Stimulated activated naive CD8-positive, alpha-beta T cell treated with anti-CD3 and anti-CD28 coated beads, Interleukin-15, Interleukin-2, amounts not matched to agents 100 ng/mL and 50 ng/mL, for 24 hours (primary cell): Measurements from ENCODE around the gene TMEM163.
"Not testable (repeated sequence)": the region's sequence is repeated elsewhere in the genome, so short reads cannot be mapped to it uniquely, and the experiment has no call there.

Experiments
- H3K27ac Mint-ChIP-seq: one replicate; pipeline ENCODE4 v1.8.0; 2021; ENCODE audit warnings: mild to moderate bottlenecking, mixed read lengths
- H3K27me3 Mint-ChIP-seq: one replicate; pipeline ENCODE4 v1.8.0; 2021; ENCODE audit warnings: mixed read lengths
- H3K36me3 Mint-ChIP-seq: one replicate; pipeline ENCODE4 v1.8.0; 2021; ENCODE audit warnings: low read depth, mixed read lengths
- H3K4me1 Mint-ChIP-seq: one replicate; pipeline ENCODE4 v1.8.0; 2021; ENCODE audit warnings: low read depth, mixed read lengths
- H3K4me3 Mint-ChIP-seq: one replicate; pipeline ENCODE4 v1.8.0; 2021; ENCODE audit warnings: mild to moderate bottlenecking, mixed read lengths
- H3K9me3 Mint-ChIP-seq: one replicate; pipeline ENCODE4 v1.8.0; 2021; ENCODE audit warnings: mixed read lengths

TMEM163 gene

DNA sequence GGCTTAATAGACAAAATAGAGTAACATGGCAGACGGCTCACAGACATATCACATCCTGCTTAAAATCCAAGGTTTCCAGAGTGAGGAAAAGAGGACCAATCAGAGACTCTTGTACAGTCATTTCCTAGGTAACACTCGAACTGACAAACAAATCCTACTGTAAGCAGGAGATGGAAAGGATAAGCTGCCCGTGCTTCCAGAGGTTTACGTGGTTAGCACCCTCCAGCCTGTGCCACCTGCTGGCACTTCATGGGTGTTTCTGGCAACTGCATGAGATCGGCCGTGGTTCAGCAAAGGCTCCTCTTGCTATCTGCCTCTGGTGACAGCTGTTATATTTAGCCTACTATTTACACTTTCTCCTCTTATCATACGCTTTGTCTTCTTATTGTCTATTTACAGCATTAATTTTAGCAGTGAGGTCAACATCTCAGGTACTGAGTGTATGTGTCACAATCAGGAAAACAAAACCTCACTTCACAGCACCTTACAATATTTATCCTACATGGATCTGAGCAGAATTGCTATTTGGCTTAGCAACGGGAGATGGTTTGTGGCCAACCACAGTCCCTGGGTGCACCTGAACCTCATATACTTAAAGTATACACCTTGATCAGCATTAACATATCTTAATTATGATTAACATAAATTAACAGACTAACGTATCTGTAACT lies 226.9 kb downstream of the TMEM163 start:
- H3K27me3 Mint-ChIP-seq, result peaks cover 3% of the 10 kb centered on the region
- no peaks in the 10 kb centered on the region for H3K4me1 Mint-ChIP-seq
- H3K9me3 Mint-ChIP-seq, result no peaks in the 10 kb centered on the region
- H3K27ac Mint-ChIP-seq, result no peak overlapping the region
- no peaks in the 10 kb centered on the region for H3K36me3 Mint-ChIP-seq
- H3K4me3 Mint-ChIP-seq, result no peak overlapping the region

DNA sequence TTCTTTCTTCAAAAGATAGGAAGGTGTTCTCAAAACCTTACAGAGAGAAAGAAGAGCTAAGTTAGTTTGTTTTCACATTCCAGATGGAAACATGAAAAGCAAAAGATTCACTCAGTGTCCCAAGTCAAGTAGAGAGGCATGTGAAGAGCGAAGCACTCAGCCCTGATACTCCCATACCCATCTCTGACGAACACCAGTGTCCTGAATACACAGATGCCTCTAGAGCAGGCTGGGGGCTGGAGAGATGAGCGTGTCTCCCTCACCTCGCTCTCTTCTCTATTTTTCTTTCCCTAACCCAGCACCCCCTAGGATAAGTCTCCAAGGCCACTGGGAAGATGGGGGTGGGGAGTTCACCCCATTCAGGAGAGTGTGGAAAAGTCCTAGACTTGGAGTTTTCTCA lies 227.8 kb downstream of the TMEM163 start:
- H3K4me1 Mint-ChIP-seq, result no peaks in the 10 kb centered on the region
- peaks cover 3% of the 10 kb centered on the region for H3K27me3 Mint-ChIP-seq
- H3K36me3 Mint-ChIP-seq, result no peaks in the 10 kb centered on the region
- H3K27ac Mint-ChIP-seq, result no peak overlapping the region
- no peak overlapping the region for H3K4me3 Mint-ChIP-seq
- H3K9me3 Mint-ChIP-seq, result no peaks in the 10 kb centered on the region

DNA sequence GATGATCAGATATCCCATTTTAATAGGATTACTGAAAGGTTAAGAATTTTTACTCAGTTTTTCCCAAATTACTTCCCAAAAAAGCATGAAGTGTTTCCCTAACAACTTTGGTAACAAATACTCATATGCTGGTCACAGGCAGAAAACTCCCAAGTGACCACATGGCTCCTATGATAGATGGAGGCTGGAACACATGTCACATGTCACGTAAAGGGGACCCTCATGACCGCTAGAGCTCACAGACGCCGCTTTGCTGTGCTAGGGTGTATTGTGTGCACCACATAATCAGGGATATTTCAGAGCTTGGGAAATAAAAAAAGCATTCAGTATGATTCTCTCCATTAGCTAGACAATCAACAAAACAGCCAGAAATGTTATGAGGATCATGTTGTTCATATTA lies 228.2 kb downstream of the TMEM163 start:
- peaks cover 3% of the 10 kb centered on the region for H3K27me3 Mint-ChIP-seq
- H3K4me1 Mint-ChIP-seq, result no peaks in the 10 kb centered on the region
- no peak overlapping the region for H3K27ac Mint-ChIP-seq
- no peaks in the 10 kb centered on the region for H3K36me3 Mint-ChIP-seq
- H3K4me3 Mint-ChIP-seq, result no peak overlapping the region
- no peaks in the 10 kb centered on the region for H3K9me3 Mint-ChIP-seq

DNA sequence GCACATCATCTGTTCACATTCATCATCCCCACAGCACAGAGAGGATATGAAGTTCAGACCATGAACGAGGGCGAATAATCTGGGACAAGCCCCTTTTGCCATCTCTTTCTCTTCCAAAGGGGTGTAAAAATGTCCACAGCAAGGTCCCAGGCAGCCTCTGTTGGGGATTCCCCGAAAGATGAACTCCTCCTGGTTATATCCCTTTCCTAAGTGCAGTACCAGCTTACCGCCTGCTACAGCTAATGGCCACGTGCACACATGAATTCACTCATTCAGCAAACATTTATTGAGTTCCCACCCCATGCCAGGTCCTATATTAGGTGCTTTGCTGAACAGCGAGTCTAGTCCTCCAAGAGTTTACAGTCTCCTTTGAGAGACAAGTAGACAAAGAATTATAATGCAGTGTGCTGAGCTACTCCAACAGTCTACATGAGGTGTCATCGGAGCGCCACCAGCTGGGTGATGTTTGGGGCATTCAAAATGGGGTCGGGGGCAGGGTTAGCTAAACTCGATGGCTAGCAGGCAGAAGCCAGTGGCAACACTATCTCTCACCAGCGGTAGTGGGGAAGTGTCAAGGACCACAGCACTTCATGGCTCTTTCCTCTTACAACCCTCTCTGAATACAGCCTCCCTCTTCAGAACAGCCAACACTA lies 228.9 kb downstream of the TMEM163 start:
- Mint-ChIP-seq H3K4me1 (no peaks in the 10 kb centered on the region), H3K36me3 (no peaks in the 10 kb centered on the region), H3K27me3 (peaks cover 3% of the 10 kb centered on the region), H3K9me3 (no peaks in the 10 kb centered on the region), H3K4me3 (no peak overlapping the region), H3K27ac (no peak overlapping the region)

DNA sequence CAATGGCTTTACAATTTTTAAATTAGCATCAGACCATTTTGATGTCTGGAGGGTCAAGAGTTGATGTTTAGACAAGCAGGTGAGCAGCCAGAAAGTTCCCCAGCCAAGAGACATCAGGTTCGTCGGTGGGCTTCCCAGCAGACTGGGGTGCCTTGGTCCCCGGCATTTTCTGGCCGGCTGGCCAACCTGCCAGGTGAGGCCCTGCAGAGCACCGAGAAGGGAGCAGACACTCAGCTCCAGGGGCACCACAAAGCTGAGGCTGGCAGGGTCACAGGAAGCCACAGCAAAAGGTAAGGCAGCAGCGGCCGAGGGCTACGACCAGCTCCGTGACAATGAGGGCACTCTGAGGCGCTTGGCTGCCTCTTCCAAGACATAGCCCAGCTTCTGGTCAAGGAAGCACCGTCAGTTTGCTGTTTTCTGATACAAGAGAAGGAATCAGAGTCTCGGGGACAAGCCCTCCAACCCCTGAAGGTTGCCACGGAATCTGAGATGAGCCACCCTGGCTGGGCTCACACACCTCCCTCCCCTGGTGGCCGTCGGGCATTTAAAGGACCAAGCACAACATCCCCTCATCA lies 235.9 kb downstream of the TMEM163 start:
- H3K9me3 Mint-ChIP-seq, result no peaks in the 10 kb centered on the region
- H3K27me3 Mint-ChIP-seq, result peaks cover 3% of the 10 kb centered on the region
- H3K4me1 Mint-ChIP-seq, result no peaks in the 10 kb centered on the region
- H3K4me3 Mint-ChIP-seq, result no peak overlapping the region
- no peaks in the 10 kb centered on the region for H3K36me3 Mint-ChIP-seq
- no peak overlapping the region for H3K27ac Mint-ChIP-seq

DNA sequence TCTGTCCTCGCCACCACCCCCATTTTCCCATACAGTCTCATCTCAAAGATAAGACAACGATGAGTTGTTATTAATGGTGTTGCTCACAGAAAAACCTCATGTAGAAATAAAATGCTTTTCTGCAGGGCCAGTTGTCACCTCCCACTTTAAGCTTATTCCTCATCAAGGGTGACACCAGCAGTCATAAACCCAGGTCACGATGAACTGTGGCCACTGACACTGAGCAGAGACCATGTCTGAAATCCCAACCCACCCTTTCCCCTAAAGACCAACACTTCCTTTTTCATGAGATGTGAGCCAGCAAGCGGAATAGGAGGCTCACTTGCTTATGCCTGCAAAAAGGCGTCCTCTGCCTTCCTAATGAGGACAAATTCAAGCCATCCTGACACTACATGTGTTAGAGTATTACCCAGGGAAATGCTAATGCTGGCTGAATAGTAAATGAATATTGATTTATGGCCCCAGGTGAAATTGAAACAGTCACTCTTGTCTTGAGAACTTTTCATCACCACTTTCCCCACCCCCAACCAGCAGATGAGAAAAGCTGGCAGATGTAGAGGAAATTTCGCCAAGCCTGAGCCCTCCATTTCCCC lies 236.6 kb downstream of the TMEM163 start:
- no peaks in the 10 kb centered on the region for H3K9me3 Mint-ChIP-seq
- H3K27me3 Mint-ChIP-seq, result peaks cover 3% of the 10 kb centered on the region
- no peak overlapping the region for H3K4me3 Mint-ChIP-seq
- H3K36me3 Mint-ChIP-seq, result no peaks in the 10 kb centered on the region
- no peaks in the 10 kb centered on the region for H3K4me1 Mint-ChIP-seq
- no peak overlapping the region for H3K27ac Mint-ChIP-seq

DNA sequence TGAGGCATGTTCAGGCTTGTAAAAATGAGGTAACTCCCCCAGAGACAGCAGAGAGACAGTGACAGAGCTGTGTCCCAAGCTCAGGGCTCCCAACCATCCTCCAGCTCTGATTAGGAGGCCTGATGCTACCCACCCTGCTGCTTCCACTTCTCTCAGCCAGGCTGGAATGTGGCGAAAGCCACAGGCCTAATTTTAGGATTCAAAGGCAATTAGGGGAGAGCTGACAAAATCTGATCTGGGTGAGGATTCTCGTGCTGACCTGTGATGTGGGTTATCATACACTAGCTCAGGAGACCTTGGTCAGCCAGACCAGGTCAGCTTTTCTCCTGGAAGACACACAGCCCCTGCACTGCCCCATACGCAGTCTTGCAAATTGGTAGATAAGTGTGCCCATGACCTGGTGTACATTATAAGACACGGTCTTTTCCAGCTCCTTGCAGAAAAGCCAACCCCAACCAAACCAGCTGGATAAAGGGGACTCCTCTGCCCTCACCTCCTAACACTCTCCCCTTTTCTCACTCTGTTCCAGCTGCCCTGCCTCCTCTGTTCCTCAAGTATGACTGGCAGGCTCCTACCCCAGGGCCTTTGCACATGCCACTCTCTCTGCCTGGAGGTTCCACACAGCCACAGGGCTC lies 239.0 kb downstream of the TMEM163 start:
- H3K9me3 Mint-ChIP-seq, result no peaks in the 10 kb centered on the region
- no peak overlapping the region for H3K27ac Mint-ChIP-seq
- H3K4me3 Mint-ChIP-seq, result no peak overlapping the region
- H3K36me3 Mint-ChIP-seq, result no peaks in the 10 kb centered on the region
- peaks cover 3% of the 10 kb centered on the region for H3K27me3 Mint-ChIP-seq
- no peaks in the 10 kb centered on the region for H3K4me1 Mint-ChIP-seq

DNA sequence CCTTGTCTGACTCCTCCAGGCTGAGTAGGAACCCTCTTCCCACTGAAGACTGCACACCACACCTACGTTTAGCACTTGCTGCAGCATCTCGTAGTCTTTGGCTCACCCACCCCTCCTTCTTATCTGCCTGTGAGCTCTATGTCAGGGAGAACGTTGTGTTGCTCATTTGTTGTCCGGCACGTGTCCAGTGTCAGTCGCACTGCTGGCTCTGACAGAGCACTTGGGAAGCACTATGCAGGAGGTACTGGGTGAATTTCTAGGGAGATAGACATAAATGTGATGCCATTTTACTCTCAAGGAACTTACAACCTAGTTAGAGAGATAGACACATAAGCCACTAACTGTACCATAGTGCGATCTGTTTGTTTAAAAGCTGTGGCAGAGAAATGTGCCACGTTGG lies 241.8 kb downstream of the TMEM163 start:
- not testable (repeated sequence) for H3K9me3 Mint-ChIP-seq, H3K36me3 Mint-ChIP-seq, H3K4me1 Mint-ChIP-seq, H3K4me3 Mint-ChIP-seq, H3K27ac Mint-ChIP-seq, H3K27me3 Mint-ChIP-seq

DNA sequence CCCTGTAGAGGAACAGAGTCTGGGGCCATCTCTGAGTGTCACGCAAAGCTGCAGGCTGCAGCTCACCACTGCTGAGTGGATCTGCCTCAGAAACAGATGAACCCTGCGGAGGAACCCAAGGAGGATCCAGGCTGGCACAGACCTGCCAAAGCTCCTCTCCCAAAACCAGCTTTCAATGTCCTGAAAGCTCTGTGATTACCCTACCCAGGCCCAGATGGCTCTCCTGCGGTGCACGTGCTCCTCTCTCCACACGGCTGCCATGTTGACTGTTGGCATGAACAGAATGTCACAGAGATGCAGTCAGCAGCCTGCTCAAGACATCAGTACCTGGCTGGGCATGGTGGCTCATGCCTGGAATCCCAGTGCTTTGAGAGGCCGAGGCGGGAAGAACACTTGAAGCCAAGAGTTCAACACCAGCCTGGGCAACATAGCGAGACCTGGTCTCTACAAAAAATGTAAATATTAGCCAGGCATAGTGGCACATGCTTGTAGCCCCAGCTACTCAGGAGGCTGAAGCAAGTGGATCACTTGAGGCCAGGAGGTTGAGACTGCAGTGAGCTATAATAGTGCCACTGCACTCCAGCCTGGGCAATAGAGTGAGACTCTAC lies 248.1 kb downstream of the TMEM163 start:
- Mint-ChIP-seq H3K36me3 (no peaks in the 10 kb centered on the region), H3K4me1 (peaks cover 22% of the 10 kb centered on the region), H3K27me3 (no peaks in the 10 kb centered on the region), H3K9me3 (peaks cover 7% of the 10 kb centered on the region), H3K27ac (no peak overlapping the region), H3K4me3 (no peak overlapping the region)

DNA sequence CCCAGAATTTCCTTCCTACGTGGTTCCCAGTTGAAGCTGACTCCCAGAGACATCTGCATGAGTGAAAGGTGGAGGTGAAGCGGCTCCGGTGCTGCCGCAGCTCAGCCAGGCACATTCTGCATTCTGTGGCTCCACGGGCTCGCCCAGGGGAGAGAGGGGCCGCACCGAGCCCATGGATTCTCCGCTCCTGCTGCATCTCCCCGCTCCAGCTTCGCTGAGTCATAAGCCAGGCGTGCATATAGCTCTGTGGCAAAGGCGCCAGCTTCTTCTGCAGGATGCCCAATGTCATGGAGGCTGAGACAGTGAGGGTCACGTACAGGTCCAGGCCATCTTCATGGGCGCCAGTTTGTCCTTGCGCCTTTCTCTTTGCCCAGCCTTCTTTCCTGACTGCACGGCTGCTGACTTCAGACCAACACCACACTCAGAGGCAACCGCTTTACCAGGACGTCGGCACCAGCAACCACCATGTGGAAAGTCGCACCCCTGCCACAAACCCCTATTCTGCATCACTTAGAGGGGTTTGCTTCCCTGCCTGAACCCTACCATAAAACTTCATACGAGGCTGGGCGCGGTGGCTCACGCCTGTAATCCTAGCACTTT lies 249.2 kb downstream of the TMEM163 start:
- no peak overlapping the region for H3K4me3 Mint-ChIP-seq
- H3K27ac Mint-ChIP-seq, result no peak overlapping the region
- no peaks in the 10 kb centered on the region for H3K36me3 Mint-ChIP-seq
- no peaks in the 10 kb centered on the region for H3K27me3 Mint-ChIP-seq
- peaks cover 22% of the 10 kb centered on the region for H3K4me1 Mint-ChIP-seq
- H3K9me3 Mint-ChIP-seq, result peaks cover 7% of the 10 kb centered on the region

DNA sequence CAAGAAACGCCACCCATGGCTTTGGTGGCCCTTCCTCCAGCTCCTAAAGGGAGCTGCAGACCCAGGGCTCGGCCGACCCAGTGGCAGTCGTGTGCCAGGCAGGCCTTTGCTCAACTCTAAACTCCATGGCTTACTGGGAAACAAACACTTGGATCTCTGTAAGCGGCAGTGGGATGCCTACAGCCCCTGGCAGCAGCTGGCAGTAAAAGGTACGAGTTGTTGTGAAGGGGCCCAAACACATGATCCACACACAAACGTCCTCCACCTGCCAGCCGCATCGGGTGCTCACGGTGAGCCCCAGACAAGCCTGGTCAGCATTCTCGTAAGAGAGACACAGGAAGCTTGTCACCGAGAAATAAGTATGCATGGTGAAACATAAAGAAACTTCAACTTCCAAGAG lies 250.0 kb downstream of the TMEM163 start:
- Mint-ChIP-seq H3K9me3 (peaks cover 7% of the 10 kb centered on the region), H3K4me3 (no peak overlapping the region), H3K36me3 (no peaks in the 10 kb centered on the region), H3K27me3 (no peaks in the 10 kb centered on the region), H3K27ac (no peak overlapping the region), H3K4me1 (peaks cover 22% of the 10 kb centered on the region)

DNA sequence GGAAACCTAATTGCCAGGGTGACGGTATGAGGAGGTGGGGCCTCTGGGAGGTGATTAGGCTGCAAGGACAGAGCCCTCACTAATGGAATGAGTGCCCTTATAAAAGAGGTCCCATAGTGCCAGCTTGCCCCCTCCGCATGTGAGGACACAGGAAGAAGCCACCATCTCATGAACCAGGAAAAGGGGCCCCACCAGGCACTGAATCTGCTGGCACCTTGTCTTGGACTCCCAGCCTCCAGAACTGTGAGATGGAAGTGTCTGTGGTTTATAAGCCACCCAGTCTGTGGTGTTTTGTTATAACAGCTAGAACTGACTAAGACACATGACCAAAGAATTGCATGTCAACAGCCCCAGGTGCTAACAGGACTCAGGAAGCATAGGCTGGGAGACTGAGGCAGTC lies 250.6 kb downstream of the TMEM163 start:
- H3K27ac Mint-ChIP-seq, result no peak overlapping the region
- H3K36me3 Mint-ChIP-seq, result no peaks in the 10 kb centered on the region
- H3K4me1 Mint-ChIP-seq, result peaks cover 22% of the 10 kb centered on the region
- no peak overlapping the region for H3K4me3 Mint-ChIP-seq
- H3K9me3 Mint-ChIP-seq, result peaks cover 3% of the 10 kb centered on the region
- H3K27me3 Mint-ChIP-seq, result no peaks in the 10 kb centered on the region

DNA sequence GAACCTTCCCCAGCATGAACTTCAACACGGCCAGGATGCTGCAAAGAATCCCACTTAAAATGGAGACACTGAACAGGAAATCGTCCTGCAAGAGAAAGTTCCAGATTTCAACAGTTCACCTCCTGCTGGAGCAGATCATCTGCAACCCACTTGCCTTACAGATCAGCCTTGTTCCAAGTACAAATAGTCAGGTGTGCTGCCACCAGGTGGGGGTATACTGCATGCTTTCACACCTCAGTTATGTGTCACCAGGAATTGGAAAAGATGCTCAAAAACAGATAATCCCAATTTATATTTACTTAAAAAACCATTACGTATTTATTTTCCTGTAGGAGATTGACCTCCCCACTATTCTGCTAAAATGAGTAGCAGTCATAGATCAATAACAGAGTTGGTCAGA lies 252.7 kb downstream of the TMEM163 start:
- Mint-ChIP-seq H3K9me3 (no peaks in the 10 kb centered on the region), H3K36me3 (no peaks in the 10 kb centered on the region), H3K4me3 (no peak overlapping the region), H3K27me3 (no peaks in the 10 kb centered on the region), H3K4me1 (peaks cover 22% of the 10 kb centered on the region), H3K27ac (no peak overlapping the region)

DNA sequence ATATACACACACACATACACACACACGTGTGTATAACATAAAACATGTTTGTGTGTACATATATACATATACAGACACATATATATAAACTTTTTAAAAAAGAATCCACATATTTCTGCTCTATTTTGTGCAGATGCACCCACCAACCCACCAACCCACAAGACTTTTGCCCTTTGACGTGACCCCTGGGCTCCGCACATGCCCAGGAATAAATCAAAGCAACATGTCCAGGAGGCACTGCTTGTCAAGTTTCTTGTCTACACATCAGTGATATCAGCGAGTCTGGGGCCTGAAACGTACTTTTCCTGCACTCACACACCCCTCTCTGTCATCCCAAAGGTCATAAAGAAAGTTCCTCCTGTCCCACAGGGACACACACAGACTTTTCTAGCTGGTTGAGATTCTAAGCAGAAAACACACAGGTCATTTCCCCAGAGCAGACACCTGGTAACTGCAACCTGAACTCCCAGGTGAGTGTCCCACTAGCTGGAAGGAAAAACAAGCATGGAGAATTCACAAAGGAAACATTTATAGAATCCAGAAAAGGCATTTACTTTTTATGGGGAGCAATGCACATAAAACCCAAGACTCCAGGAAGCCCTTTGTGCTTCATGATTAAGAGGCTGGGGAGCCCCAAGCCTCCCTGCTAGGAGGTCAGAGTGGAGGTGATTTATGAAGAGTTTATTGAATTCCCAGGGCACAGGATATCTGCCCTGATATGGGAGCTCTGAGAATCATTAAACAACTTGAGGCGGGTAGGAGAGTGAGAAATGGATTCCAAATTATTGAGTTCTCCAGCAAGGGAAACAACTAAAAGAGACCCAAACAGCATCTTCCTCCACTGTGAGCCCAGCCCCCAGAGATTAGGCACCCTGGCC lies 253.3 kb downstream of the TMEM163 start:
- Mint-ChIP-seq H3K27ac (no peak overlapping the region), H3K27me3 (no peaks in the 10 kb centered on the region), H3K36me3 (no peaks in the 10 kb centered on the region), H3K4me1 (peaks cover 22% of the 10 kb centered on the region), H3K4me3 (no peak overlapping the region), H3K9me3 (no peaks in the 10 kb centered on the region)
